Measurements from ENCODE around the gene DNAJC1.
A peak's percentile ranks its signal among the peaks of the same experiment; 100 is the strongest.

Gene DNAJC1

DNA sequence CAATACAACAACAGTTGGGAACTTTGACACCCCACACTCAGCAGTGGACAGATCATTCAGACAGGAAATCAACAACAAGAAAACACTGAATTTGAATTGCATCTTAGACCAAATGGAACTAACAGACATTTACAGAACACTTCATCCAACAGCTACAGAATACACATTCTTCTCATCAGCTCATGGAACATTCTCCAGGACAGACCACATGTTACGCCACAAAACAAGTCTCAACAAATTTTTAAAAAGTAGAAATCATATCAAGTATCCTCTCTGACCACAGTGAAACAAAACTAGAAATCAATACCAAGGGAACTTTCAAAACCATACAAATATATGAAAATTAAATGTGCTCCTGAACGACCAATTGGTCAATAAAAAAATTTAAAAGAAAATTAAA is 212.3 kb downstream of the DNAJC1 start:
- H3K27ac Mint-ChIP-seq, result no peak overlapping the region
- no peak overlapping the region for H3K4me3 Mint-ChIP-seq
- peaks cover 7% of the 10 kb centered on the region for H3K9me3 Mint-ChIP-seq (ENCODE audit: low read depth)
- no peaks in the 10 kb centered on the region for H3K27me3 Mint-ChIP-seq
- peaks cover 2% of the 10 kb centered on the region for H3K4me1 Mint-ChIP-seq (ENCODE audit: low read depth)
- peaks cover 18% of the 10 kb centered on the region for H3K36me3 Mint-ChIP-seq

- Mint-ChIP-seq H3K36me3 (peaks cover 20% of the 10 kb centered on the region), H3K27ac (no peak overlapping the region), H3K9me3 (ENCODE audit: low read depth) (no peaks in the 10 kb centered on the region), H3K4me1 (ENCODE audit: low read depth) (peaks cover 8% of the 10 kb centered on the region), H3K4me3 (no peak overlapping the region), H3K27me3 (no peaks in the 10 kb centered on the region)
These were observed 226.6 kb downstream of the DNAJC1 start for GRCh38 chr10:21776883-21777282.

- H3K27me3 Mint-ChIP-seq, result no peaks in the 10 kb centered on the region
- H3K36me3 Mint-ChIP-seq, result peaks cover 5% of the 10 kb centered on the region
- peaks cover 2% of the 10 kb centered on the region for H3K4me1 Mint-ChIP-seq (ENCODE audit: low read depth)
- H3K27ac Mint-ChIP-seq, result no peak overlapping the region
- no peaks in the 10 kb centered on the region for H3K9me3 Mint-ChIP-seq (ENCODE audit: low read depth)
- H3K4me3 Mint-ChIP-seq, result no peak overlapping the region
These were observed 232.3 kb downstream of the DNAJC1 start for GRCh38 chr10:21771219-21771618.

GRCh38 chr10:21769041-21769440 is 234.5 kb downstream of the DNAJC1 start:
- Mint-ChIP-seq H3K27me3 (no peaks in the 10 kb centered on the region), H3K9me3 (ENCODE audit: low read depth) (no peaks in the 10 kb centered on the region), H3K4me3 (no peak overlapping the region), H3K36me3 (peaks cover 8% of the 10 kb centered on the region), H3K27ac (no peak overlapping the region), H3K4me1 (ENCODE audit: low read depth) (peaks cover 9% of the 10 kb centered on the region)

GRCh38 chr10:21764466-21765189 is 238.9 kb downstream of the DNAJC1 start:
- no peak overlapping the region for H3K4me3 Mint-ChIP-seq

DNA sequence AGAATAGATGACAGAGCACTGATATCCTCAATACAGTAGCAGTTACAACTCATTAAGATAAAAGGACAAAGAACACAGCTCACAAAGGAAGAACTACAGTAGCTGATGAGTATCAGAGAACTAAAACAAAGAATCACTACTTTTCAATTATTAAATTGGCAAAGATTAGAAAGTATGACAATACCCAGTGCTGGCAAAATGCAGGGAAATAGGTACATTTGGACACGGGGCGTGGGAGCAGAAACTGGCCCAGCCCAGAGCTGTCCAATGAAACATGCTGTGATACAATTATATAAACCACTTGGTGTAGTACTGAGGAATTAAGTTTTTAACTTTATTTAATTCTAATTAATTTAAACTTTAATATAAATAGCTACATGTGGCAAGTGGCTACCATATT is 243.2 kb downstream of the DNAJC1 start:
- peaks cover 10% of the 10 kb centered on the region for H3K36me3 Mint-ChIP-seq
- H3K9me3 Mint-ChIP-seq (ENCODE audit: low read depth), result no peaks in the 10 kb centered on the region
- peaks cover 6% of the 10 kb centered on the region for H3K4me1 Mint-ChIP-seq (ENCODE audit: low read depth)
- no peak overlapping the region for H3K27ac Mint-ChIP-seq
- no peak overlapping the region for H3K4me3 Mint-ChIP-seq
- H3K27me3 Mint-ChIP-seq, result no peaks in the 10 kb centered on the region

More at GRCh38 chr10:21764466-21765189, 238.9 kb downstream of the DNAJC1 start:
- H3K27ac Mint-ChIP-seq, result peak overlapping the region; percentile 86
- H3K36me3 Mint-ChIP-seq, result peaks cover 6% of the 10 kb centered on the region
- H3K9me3 Mint-ChIP-seq (ENCODE audit: low read depth), result no peaks in the 10 kb centered on the region
- no peaks in the 10 kb centered on the region for H3K27me3 Mint-ChIP-seq
- H3K4me1 Mint-ChIP-seq (ENCODE audit: low read depth), result peaks cover 7% of the 10 kb centered on the region

GRCh38 chr10:21759232-21759631 is 244.3 kb downstream of the DNAJC1 start:
- Mint-ChIP-seq H3K27ac (no peak overlapping the region), H3K4me1 (ENCODE audit: low read depth) (no peaks in the 10 kb centered on the region), H3K9me3 (ENCODE audit: low read depth) (no peaks in the 10 kb centered on the region), H3K27me3 (no peaks in the 10 kb centered on the region), H3K4me3 (no peak overlapping the region), H3K36me3 (peaks cover 5% of the 10 kb centered on the region)

GRCh38 chr10:21758696-21759095 is 244.8 kb downstream of the DNAJC1 start:
- Mint-ChIP-seq H3K4me1 (ENCODE audit: low read depth) (no peaks in the 10 kb centered on the region), H3K36me3 (peaks cover 5% of the 10 kb centered on the region), H3K9me3 (ENCODE audit: low read depth) (no peaks in the 10 kb centered on the region), H3K4me3 (no peak overlapping the region), H3K27ac (no peak overlapping the region), H3K27me3 (no peaks in the 10 kb centered on the region)

GRCh38 chr10:21758239-21758638 is 245.3 kb downstream of the DNAJC1 start:
- H3K9me3 Mint-ChIP-seq (ENCODE audit: low read depth), result no peaks in the 10 kb centered on the region
- H3K27me3 Mint-ChIP-seq, result no peaks in the 10 kb centered on the region
- peaks cover 5% of the 10 kb centered on the region for H3K36me3 Mint-ChIP-seq
- H3K27ac Mint-ChIP-seq, result no peak overlapping the region
- no peaks in the 10 kb centered on the region for H3K4me1 Mint-ChIP-seq (ENCODE audit: low read depth)
- H3K4me3 Mint-ChIP-seq, result no peak overlapping the region

GRCh38 chr10:21757185-21757901 is 246.2 kb downstream of the DNAJC1 start:
- H3K27me3 Mint-ChIP-seq, result no peaks in the 10 kb centered on the region
- H3K27ac Mint-ChIP-seq, result no peak overlapping the region
- no peak overlapping the region for H3K4me3 Mint-ChIP-seq
- no peaks in the 10 kb centered on the region for H3K4me1 Mint-ChIP-seq (ENCODE audit: low read depth)
- H3K9me3 Mint-ChIP-seq (ENCODE audit: low read depth), result no peaks in the 10 kb centered on the region
- H3K36me3 Mint-ChIP-seq, result peaks cover 5% of the 10 kb centered on the region

DNA sequence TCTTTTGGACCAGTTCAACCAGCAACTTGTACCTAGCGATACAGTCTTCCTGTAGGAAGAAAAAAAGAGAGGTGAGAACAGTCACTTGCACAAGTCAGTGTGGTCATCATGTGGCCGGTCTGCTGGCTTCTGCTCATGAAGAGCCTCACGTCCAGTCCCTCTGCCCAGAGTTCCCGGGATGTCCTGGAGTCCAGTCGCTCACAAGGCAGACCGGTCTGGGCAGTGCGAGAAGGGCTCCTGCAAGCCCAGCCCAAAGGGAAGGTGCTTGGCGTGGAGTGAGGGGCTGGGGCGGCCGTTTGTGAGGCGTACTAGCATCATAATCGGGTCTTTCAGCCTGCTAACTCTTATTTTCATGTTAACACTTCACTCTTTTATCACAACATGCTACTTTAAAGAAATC is 246.8 kb downstream of the DNAJC1 start:
- H3K9me3 Mint-ChIP-seq (ENCODE audit: low read depth), result no peaks in the 10 kb centered on the region
- no peak overlapping the region for H3K27ac Mint-ChIP-seq

DNA sequence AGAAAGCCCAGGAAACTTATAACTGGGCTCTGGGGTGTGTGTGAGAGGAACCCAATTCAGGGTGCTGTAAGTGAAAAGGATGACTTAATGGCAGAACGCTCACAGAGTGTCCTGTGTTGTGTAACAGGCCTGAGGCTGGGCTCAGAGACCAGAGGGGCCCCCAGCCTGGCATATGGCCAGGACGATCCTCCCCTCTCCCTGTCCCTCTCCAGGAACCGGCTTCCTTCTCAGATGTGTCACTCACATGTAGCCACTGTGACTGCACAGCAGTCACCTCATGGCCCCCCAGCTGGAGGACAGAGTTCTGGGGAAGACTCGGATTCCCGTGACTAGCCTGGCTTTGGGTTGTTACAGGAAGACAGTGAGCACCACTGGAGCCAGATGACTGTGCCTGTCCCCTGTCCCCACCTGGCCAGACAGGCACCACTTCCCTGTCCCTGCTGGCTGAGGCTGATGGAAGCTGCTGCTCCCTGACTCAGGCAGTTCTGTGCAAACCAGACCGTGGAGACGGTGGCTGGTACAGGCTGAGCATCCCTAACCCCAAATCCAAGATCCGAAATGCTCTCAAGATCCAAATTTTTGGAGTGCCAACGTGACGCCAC is 249.0 kb downstream of the DNAJC1 start:
- Mint-ChIP-seq H3K27me3 (no peaks in the 10 kb centered on the region), H3K4me1 (ENCODE audit: low read depth) (no peaks in the 10 kb centered on the region), H3K36me3 (peaks cover 4% of the 10 kb centered on the region), H3K4me3 (no peak overlapping the region), H3K9me3 (ENCODE audit: low read depth) (no peaks in the 10 kb centered on the region), H3K27ac (no peak overlapping the region)

More for the DNA sequence above, 246.8 kb downstream of the DNAJC1 start:
- no peak overlapping the region for H3K4me3 Mint-ChIP-seq
- no peaks in the 10 kb centered on the region for H3K4me1 Mint-ChIP-seq (ENCODE audit: low read depth)
- no peaks in the 10 kb centered on the region for H3K27me3 Mint-ChIP-seq
- peaks cover 5% of the 10 kb centered on the region for H3K36me3 Mint-ChIP-seq

DNA sequence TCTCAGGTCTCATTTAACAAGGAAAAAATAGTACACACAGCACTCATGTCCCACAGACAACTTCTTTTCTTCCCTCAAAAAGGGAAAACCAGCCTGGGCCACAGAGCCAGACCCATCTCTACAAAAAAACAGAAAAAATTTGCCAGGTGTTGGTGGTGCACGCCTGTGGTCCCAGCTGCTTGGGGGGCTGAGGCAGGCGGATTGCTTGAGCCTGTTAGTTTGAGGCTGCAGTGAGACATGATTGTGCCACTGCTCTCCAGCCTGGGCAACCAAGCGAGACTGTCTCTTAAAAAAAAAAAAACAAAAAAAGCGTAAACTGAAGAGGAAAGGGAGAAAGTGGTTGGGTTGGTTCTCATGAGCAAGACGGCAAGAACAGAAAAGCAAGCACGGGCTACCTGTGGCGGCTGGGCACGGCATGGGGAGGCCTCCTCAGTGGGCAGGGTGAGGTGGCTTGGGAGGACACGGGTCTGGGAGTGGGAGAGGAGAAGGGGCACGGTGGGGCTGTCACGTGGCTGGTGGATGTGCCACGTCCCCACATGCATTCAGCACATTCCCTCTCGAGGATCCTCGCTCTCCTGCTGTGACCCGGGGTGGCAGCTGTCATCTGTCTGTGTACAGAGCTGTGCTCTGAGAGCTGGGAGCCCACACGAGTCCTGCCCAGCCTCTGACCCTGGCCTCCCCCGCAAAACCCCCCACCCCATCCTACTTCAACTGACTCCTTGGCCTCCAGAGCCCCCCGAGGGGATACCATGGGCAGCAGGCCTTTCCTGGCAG is 249.8 kb downstream of the DNAJC1 start:
- Mint-ChIP-seq H3K27me3 (no peaks in the 10 kb centered on the region), H3K4me3 (no peak overlapping the region), H3K4me1 (ENCODE audit: low read depth) (no peaks in the 10 kb centered on the region), H3K36me3 (peaks cover under 1% of the 10 kb centered on the region), H3K27ac (no peak overlapping the region), H3K9me3 (ENCODE audit: low read depth) (no peaks in the 10 kb centered on the region)

- Mint-ChIP-seq H3K36me3 (no peaks in the 10 kb centered on the region), H3K27ac (no peak overlapping the region), H3K4me3 (no peak overlapping the region)
These were observed 251.9 kb downstream of the DNAJC1 start for GRCh38 chr10:21751341-21752310.

More at GRCh38 chr10:21751341-21752310, 251.9 kb downstream of the DNAJC1 start:
- Mint-ChIP-seq H3K27me3 (no peaks in the 10 kb centered on the region), H3K9me3 (ENCODE audit: low read depth) (no peaks in the 10 kb centered on the region), H3K4me1 (ENCODE audit: low read depth) (peaks cover 5% of the 10 kb centered on the region)
